ENCODE data around the gene DTNB.
A peak's percentile ranks its signal among the peaks of the same experiment; 100 is the strongest.

Gene DTNB

GRCh38 chr2:25383806-25384205, 289.6 kb downstream of the DTNB start:
- Histone ChIP-seq H3K27me3 (ENCODE audit: insufficient read depth, poor library complexity, severe bottlenecking) (no peaks in the 10 kb centered on the region), H3K27ac (replicated peaks) (no peak overlapping the region), H3K4me3 (replicated peaks; ENCODE audit: insufficient read depth, low read length) (no peak overlapping the region)
- DNase-seq (ENCODE audit: low read depth in 1 of 2, low spot score in 1 of 2), result no peak
- TF ChIP-seq SPI1 (IDR thresholded peaks at IDR 0.05; ENCODE audit: borderline replicate concordance, low read depth) (no peak), POLR2AphosphoS5 (IDR thresholded peaks at IDR 0.05; ENCODE audit: low read depth) (no peak), GABPA (IDR thresholded peaks at IDR 0.05; ENCODE audit: low read depth) (no peak), CTCF (IDR thresholded peaks at IDR 0.05; ENCODE audit: insufficient read depth, low read length) (no peak)
- TF ChIP-seq, protein P1, sequence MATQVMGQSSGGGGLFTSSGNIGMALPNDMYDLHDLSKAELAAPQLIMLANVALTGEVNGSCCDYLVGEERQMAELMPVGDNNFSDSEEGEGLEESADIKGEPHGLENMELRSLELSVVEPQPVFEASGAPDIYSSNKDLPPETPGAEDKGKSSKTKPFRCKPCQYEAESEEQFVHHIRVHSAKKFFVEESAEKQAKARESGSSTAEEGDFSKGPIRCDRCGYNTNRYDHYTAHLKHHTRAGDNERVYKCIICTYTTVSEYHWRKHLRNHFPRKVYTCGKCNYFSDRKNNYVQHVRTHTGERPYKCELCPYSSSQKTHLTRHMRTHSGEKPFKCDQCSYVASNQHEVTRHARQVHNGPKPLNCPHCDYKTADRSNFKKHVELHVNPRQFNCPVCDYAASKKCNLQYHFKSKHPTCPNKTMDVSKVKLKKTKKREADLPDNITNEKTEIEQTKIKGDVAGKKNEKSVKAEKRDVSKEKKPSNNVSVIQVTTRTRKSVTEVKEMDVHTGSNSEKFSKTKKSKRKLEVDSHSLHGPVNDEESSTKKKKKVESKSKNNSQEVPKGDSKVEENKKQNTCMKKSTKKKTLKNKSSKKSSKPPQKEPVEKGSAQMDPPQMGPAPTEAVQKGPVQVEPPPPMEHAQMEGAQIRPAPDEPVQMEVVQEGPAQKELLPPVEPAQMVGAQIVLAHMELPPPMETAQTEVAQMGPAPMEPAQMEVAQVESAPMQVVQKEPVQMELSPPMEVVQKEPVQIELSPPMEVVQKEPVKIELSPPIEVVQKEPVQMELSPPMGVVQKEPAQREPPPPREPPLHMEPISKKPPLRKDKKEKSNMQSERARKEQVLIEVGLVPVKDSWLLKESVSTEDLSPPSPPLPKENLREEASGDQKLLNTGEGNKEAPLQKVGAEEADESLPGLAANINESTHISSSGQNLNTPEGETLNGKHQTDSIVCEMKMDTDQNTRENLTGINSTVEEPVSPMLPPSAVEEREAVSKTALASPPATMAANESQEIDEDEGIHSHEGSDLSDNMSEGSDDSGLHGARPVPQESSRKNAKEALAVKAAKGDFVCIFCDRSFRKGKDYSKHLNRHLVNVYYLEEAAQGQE (IDR thresholded peaks at IDR 0.05; ENCODE audit: insufficient replicate concordance, low read depth), result no peak

DNA sequence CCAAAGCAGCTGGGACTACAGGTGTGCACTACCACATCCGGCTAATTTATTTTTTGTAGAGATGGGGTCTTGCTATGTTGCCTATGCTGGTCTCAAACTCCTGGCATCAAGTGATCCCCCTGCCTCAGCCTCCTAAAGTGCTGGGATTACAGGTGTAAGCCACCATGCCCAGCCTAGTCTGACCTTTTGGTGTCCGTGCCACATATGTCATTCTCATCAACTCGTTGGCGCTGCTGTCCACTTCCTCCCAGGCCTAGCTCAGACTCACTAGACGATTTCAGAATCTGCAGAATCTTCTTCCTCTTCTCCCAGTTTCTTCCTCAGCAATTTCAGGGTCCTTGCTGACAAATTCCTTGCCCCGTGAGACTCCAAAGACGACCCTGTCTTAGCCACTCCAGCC, 291.9 kb downstream of the DTNB start:
- Histone ChIP-seq H3K27ac (replicated peaks) (no peak overlapping the region), H3K4me3 (replicated peaks; ENCODE audit: insufficient read depth, low read length) (no peak overlapping the region), H3K27me3 (ENCODE audit: insufficient read depth, poor library complexity, severe bottlenecking) (no peaks in the 10 kb centered on the region)
- no peak for TF ChIP-seq GABPA (IDR thresholded peaks at IDR 0.05; ENCODE audit: low read depth)
- peak; percentile 60; the same call in 1 of the 2 replicates for TF ChIP-seq SPI1 (IDR thresholded peaks at IDR 0.05; ENCODE audit: borderline replicate concordance, low read depth)
- no peak for DNase-seq (ENCODE audit: low read depth in 1 of 2, low spot score in 1 of 2)

DNA sequence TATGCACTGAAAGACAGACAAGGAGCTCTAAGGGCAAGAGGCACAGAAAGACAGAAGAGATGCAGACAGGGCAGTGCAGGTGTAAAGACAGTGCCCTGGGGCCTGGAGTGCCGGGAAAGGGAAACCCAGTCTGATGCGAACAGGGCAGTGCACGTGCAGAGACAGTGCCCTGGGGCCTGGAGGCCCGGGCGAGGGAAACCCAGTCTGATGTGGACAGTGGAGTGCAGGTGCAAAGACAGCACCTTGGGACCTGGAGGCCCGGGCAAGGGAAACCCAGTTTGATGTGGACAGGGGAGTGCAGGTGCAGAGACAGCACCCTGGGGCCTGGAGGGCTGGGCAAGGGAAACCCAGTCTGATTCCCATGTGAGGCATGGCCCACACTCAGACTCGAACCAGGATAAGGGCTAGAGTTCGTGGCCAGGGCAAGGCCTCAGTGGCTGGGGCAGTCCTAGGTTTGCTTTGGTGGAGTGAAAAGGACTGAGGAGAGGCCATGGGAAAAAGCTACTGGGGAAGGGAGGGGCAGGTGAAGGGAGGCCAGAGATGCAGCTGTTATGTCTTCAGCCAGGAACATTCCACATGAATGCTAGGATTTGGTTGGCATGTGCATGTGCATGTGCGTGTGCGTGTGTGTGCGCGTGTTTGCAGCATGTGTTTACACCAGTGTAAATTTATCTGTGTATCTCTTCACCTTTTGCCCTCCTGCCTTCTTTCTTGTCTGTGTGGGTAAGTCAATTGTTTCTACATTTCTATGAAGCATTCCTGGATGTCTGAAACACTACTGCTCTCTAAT, 292.6 kb downstream of the DTNB start:
- no peak for DNase-seq (ENCODE audit: low read depth in 1 of 2, low spot score in 1 of 2)
- TF ChIP-seq SPI1 (IDR thresholded peaks at IDR 0.05; ENCODE audit: borderline replicate concordance, low read depth) (no peak), POLR2AphosphoS5 (IDR thresholded peaks at IDR 0.05; ENCODE audit: low read depth) (no peak), CTCF (IDR thresholded peaks at IDR 0.05; ENCODE audit: insufficient read depth, low read length) (no peak), GABPA (IDR thresholded peaks at IDR 0.05; ENCODE audit: low read depth) (no peak)
- TF ChIP-seq, protein P1 (IDR thresholded peaks at IDR 0.05; ENCODE audit: insufficient replicate concordance, low read depth), result no peak

DNA sequence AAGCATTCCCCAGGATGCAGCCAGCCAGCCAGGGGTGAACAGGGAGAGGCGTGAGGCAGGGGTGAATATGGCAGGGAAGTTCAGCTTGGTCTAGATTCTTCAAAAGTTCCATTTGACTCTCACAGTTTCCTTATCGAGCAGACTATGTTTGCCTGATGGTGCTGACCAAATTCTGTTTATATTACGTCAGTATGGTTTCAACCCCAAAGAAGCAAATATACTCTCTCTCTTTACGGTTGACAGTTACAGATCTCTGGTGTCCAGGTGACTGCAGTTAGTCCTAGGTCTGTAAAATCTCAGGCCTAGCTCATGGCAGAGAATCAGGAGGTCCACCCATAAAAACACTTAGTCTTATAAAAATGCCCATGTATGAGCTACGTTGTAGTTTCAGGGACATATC, 293.4 kb downstream of the DTNB start:
- Histone ChIP-seq H3K27ac (replicated peaks) (no peak overlapping the region), H3K4me3 (replicated peaks; ENCODE audit: insufficient read depth, low read length) (no peak overlapping the region), H3K27me3 (ENCODE audit: insufficient read depth, poor library complexity, severe bottlenecking) (no peaks in the 10 kb centered on the region)
- TF ChIP-seq POLR2AphosphoS5 (IDR thresholded peaks at IDR 0.05; ENCODE audit: low read depth) (no peak), GABPA (IDR thresholded peaks at IDR 0.05; ENCODE audit: low read depth) (no peak), CTCF (IDR thresholded peaks at IDR 0.05; ENCODE audit: insufficient read depth, low read length) (no peak), SPI1 (IDR thresholded peaks at IDR 0.05; ENCODE audit: borderline replicate concordance, low read depth) (no peak)
- TF ChIP-seq, protein P1 (IDR thresholded peaks at IDR 0.05; ENCODE audit: insufficient replicate concordance, low read depth), result no peak
- no peak for DNase-seq (ENCODE audit: low read depth in 1 of 2, low spot score in 1 of 2)

More for the DNA sequence above, 292.6 kb downstream of the DTNB start:
- no peaks in the 10 kb centered on the region for H3K27me3 ChIP-seq (ENCODE audit: insufficient read depth, poor library complexity, severe bottlenecking)
- no peak overlapping the region for H3K4me3 ChIP-seq (replicated peaks; ENCODE audit: insufficient read depth, low read length)
- no peak overlapping the region for H3K27ac ChIP-seq (replicated peaks)
